Measurements from ENCODE around the gene SLC6A16.
A peak's percentile ranks its signal among the peaks of the same experiment; 100 is the strongest.
"Not testable (repeated sequence)": the region's sequence is repeated elsewhere in the genome, so short reads cannot be mapped to it uniquely, and the experiment has no call there.

SLC6A16 gene

DNA sequence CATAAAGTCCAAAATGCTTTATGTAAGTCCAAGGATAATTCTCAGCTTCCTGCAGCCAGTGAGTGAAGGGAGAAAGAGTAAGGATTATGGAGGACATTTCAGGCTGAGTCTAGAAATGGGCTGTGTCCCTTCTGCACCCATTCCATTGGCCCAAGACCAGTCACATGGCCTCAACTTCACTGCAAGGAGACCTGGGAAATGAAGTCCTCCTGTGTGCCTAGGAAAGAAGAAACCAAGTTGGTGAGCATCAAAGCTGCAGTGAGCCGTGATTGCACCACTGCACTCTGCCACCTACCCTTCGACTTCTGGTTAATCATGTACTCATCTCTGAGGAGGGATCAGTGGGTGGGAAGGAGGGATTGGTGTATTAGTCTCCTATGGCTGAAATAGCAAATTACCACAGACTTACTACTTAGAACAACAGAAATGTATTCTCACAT is 6.6 kb upstream of the SLC6A16 start:
- Histone ChIP-seq H2BK15ac (ENCODE audit: low read depth, poor library complexity, severe bottlenecking) (no peak overlapping the region), H2BK12ac (ENCODE audit: low read length in 2 of 2) (no peak overlapping the region), H3K27me3 (ENCODE audit: control insufficient read depth in 1 of 2, insufficient read depth in 1 of 2, low read length in 2 of 2) (no peaks in the 10 kb centered on the region), H3K9me3 (ENCODE audit: control insufficient read depth, low read length) (no peaks in the 10 kb centered on the region), H3K4ac (ENCODE audit: low read depth in 1 of 2, low read length in 2 of 2) (no peak overlapping the region), H4K8ac (ENCODE audit: low read length) (peak overlapping the region; percentile 25), H2BK5ac (ENCODE audit: low read depth, low read length, poor library complexity, severe bottlenecking) (no peak overlapping the region), H3K4me3 (ENCODE audit: insufficient read depth in 1 of 2, low read depth in 1 of 2, low read length in 2 of 2) (no peak overlapping the region), H3K79me1 (replicated peaks; ENCODE audit: low read length, poor library complexity, severe bottlenecking) (no peaks in the 10 kb centered on the region), H3K4me1 (ENCODE audit: control insufficient read depth, insufficient read depth, low read depth, low read length) (peaks cover 12% of the 10 kb centered on the region), H2BK120ac (ENCODE audit: low read depth, low read length) (no peak overlapping the region), H3K27ac (ENCODE audit: low read length, poor library complexity, severe bottlenecking) (peak overlapping the region; percentile 63), H3K4me2 (ENCODE audit: low read length, poor library complexity, severe bottlenecking) (no peak overlapping the region), H2AFZ (ENCODE audit: low read depth, low read length) (no peak overlapping the region), H2AK5ac (ENCODE audit: low read length, severe bottlenecking) (no peak overlapping the region), H3K23ac (ENCODE audit: low read length in 2 of 2) (no peak overlapping the region), H3K14ac (ENCODE audit: low read length in 2 of 2) (no peak overlapping the region), H4K91ac (ENCODE audit: low read length) (no peak overlapping the region), H3K18ac (ENCODE audit: low read depth in 1 of 2, low read length in 2 of 2) (no peak overlapping the region), H3K9ac (ENCODE audit: low read length) (no peak overlapping the region), H3K36me3 (ENCODE audit: control insufficient read depth in 1 of 2, insufficient read depth in 2 of 2, low read depth in 1 of 2, low read length in 2 of 2) (peaks cover 0 to 18% of the 10 kb centered on the region in 2 experiments)
- peak; percentile 44 for DNase-seq
- no CpG with 5 or more reads among the region's 2 CpGs for WGBS

GRCh38 chr19:49331187-49331586 is 6.2 kb upstream of the SLC6A16 start:
- 92% methylated on average over 3 of the region's 4 CpGs for WGBS
- H3K27ac ChIP-seq (ENCODE audit: low read length, poor library complexity, severe bottlenecking); H3K9me3 ChIP-seq (ENCODE audit: control insufficient read depth, low read length); H3K14ac ChIP-seq (ENCODE audit: low read length in 2 of 2); H2AFZ ChIP-seq (ENCODE audit: low read depth, low read length); H2BK15ac ChIP-seq (ENCODE audit: low read depth, poor library complexity, severe bottlenecking); H2BK5ac ChIP-seq (ENCODE audit: low read depth, low read length, poor library complexity, severe bottlenecking); H4K91ac ChIP-seq (ENCODE audit: low read length); H3K9ac ChIP-seq (ENCODE audit: low read length); H3K79me1 ChIP-seq (replicated peaks; ENCODE audit: low read length, poor library complexity, severe bottlenecking); H2BK120ac ChIP-seq (ENCODE audit: low read depth, low read length); H3K27me3 ChIP-seq (ENCODE audit: control insufficient read depth in 1 of 2, insufficient read depth in 1 of 2, low read length in 2 of 2); H2BK12ac ChIP-seq (ENCODE audit: low read length in 2 of 2); DNase-seq; H3K4ac ChIP-seq (ENCODE audit: low read depth in 1 of 2, low read length in 2 of 2); H3K4me3 ChIP-seq (ENCODE audit: insufficient read depth in 1 of 2, low read depth in 1 of 2, low read length in 2 of 2); H3K23ac ChIP-seq (ENCODE audit: low read length in 2 of 2); H3K18ac ChIP-seq (ENCODE audit: low read depth in 1 of 2, low read length in 2 of 2); H2AK5ac ChIP-seq (ENCODE audit: low read length, severe bottlenecking); H3K4me2 ChIP-seq (ENCODE audit: low read length, poor library complexity, severe bottlenecking); H4K8ac ChIP-seq (ENCODE audit: low read length): not testable (repeated sequence)
- peaks cover 0 to 16% of the 10 kb centered on the region in 2 experiments for H3K36me3 ChIP-seq (ENCODE audit: control insufficient read depth in 1 of 2, insufficient read depth in 2 of 2, low read depth in 1 of 2, low read length in 2 of 2)
- peaks cover 12% of the 10 kb centered on the region for H3K4me1 ChIP-seq (ENCODE audit: control insufficient read depth, insufficient read depth, low read depth, low read length)

DNA sequence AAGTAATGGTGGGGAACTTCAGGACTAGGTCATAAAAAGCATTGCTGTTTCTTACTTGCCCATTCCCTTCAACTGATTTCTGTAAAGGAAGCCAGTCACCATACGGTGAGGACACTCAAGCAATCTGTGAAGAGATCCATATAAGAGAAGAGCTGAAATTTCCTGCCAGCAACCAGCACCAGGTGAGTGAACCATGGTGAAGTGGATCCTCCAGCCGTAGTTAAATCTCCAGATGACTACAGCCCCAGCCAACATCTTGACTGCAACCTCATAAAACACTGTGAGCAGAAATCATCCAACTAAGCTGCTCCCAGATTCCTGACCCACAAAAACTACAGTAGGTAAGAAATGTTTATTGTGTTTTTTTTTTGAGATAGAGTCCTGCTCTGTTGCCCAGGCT is 3.8 kb upstream of the SLC6A16 start:
- H3K36me3 ChIP-seq (ENCODE audit: control insufficient read depth in 1 of 2, insufficient read depth in 2 of 2, low read depth in 1 of 2, low read length in 2 of 2) = peaks cover 0 to 14% of the 10 kb centered on the region in 2 experiments
- H3K9me3 ChIP-seq (ENCODE audit: control insufficient read depth, low read length) = peaks cover 1% of the 10 kb centered on the region
- no peak overlapping the region for H2AK5ac ChIP-seq (ENCODE audit: low read length, severe bottlenecking)
- DNase-seq = no peak
- H3K18ac ChIP-seq (ENCODE audit: low read depth in 1 of 2, low read length in 2 of 2) = no peak overlapping the region
- H3K9ac ChIP-seq (ENCODE audit: low read length) = no peak overlapping the region
- no peak overlapping the region for H3K4me2 ChIP-seq (ENCODE audit: low read length, poor library complexity, severe bottlenecking)
- peaks cover 9% of the 10 kb centered on the region for H3K4me1 ChIP-seq (ENCODE audit: control insufficient read depth, insufficient read depth, low read depth, low read length)
- no peak overlapping the region for H4K91ac ChIP-seq (ENCODE audit: low read length)
- no peak overlapping the region for H2BK5ac ChIP-seq (ENCODE audit: low read depth, low read length, poor library complexity, severe bottlenecking)
- no peak overlapping the region for H2AFZ ChIP-seq (ENCODE audit: low read depth, low read length)
- H3K27me3 ChIP-seq (ENCODE audit: control insufficient read depth in 1 of 2, insufficient read depth in 1 of 2, low read length in 2 of 2) = no peaks in the 10 kb centered on the region
- H2BK12ac ChIP-seq (ENCODE audit: low read length in 2 of 2) = no peak overlapping the region
- no peak overlapping the region for H3K27ac ChIP-seq (ENCODE audit: low read length, poor library complexity, severe bottlenecking)
- no peak overlapping the region for H3K4ac ChIP-seq (ENCODE audit: low read depth in 1 of 2, low read length in 2 of 2)
- no peak overlapping the region for H4K8ac ChIP-seq (ENCODE audit: low read length)
- H3K79me1 ChIP-seq (replicated peaks; ENCODE audit: low read length, poor library complexity, severe bottlenecking) = peaks cover 7% of the 10 kb centered on the region
- H2BK15ac ChIP-seq (ENCODE audit: low read depth, poor library complexity, severe bottlenecking) = no peak overlapping the region
- H2BK120ac ChIP-seq (ENCODE audit: low read depth, low read length) = no peak overlapping the region
- no peak overlapping the region for H3K14ac ChIP-seq (ENCODE audit: low read length in 2 of 2)
- no peak overlapping the region for H3K4me3 ChIP-seq (ENCODE audit: insufficient read depth in 1 of 2, low read depth in 1 of 2, low read length in 2 of 2)
- no peak overlapping the region for H3K23ac ChIP-seq (ENCODE audit: low read length in 2 of 2)
- WGBS = 94% methylated on average over 2 of the region's 2 CpGs

GRCh38 chr19:49327878-49328544 is 3.0 kb upstream of the SLC6A16 start:
- Histone ChIP-seq H3K4me1 (ENCODE audit: control insufficient read depth, insufficient read depth, low read depth, low read length) (peaks cover 4% of the 10 kb centered on the region), H2BK12ac (ENCODE audit: low read length in 2 of 2) (no peak overlapping the region), H3K9me3 (ENCODE audit: control insufficient read depth, low read length) (peaks cover 8% of the 10 kb centered on the region), H3K4ac (ENCODE audit: low read depth in 1 of 2, low read length in 2 of 2) (no peak overlapping the region), H3K36me3 (ENCODE audit: control insufficient read depth in 1 of 2, insufficient read depth in 2 of 2, low read depth in 1 of 2, low read length in 2 of 2) (peaks cover 0 to 14% of the 10 kb centered on the region in 2 experiments), H2AK5ac (ENCODE audit: low read length, severe bottlenecking) (no peak overlapping the region), H3K9ac (ENCODE audit: low read length) (no peak overlapping the region), H4K91ac (ENCODE audit: low read length) (no peak overlapping the region), H3K4me2 (ENCODE audit: low read length, poor library complexity, severe bottlenecking) (no peak overlapping the region), H2BK120ac (ENCODE audit: low read depth, low read length) (no peak overlapping the region), H2BK5ac (ENCODE audit: low read depth, low read length, poor library complexity, severe bottlenecking) (no peak overlapping the region), H3K4me3 (ENCODE audit: insufficient read depth in 1 of 2, low read depth in 1 of 2, low read length in 2 of 2) (no peak overlapping the region), H3K23ac (ENCODE audit: low read length in 2 of 2) (no peak overlapping the region), H3K27me3 (ENCODE audit: control insufficient read depth in 1 of 2, insufficient read depth in 1 of 2, low read length in 2 of 2) (no peaks in the 10 kb centered on the region), H3K27ac (ENCODE audit: low read length, poor library complexity, severe bottlenecking) (no peak overlapping the region), H2BK15ac (ENCODE audit: low read depth, poor library complexity, severe bottlenecking) (no peak overlapping the region), H3K18ac (ENCODE audit: low read depth in 1 of 2, low read length in 2 of 2) (no peak overlapping the region), H4K8ac (ENCODE audit: low read length) (no peak overlapping the region), H2AFZ (ENCODE audit: low read depth, low read length) (no peak overlapping the region), H3K14ac (ENCODE audit: low read length in 2 of 2) (no peak overlapping the region), H3K79me1 (replicated peaks; ENCODE audit: low read length, poor library complexity, severe bottlenecking) (peaks cover 8% of the 10 kb centered on the region)
- peak; percentile 32 for DNase-seq
- 76% methylated on average over 2 of the region's 2 CpGs for WGBS
